ENCODE data around the gene CAMK1D.

CAMK1D gene

GRCh38 chr10:12448340-12448728 is 99.0 kb downstream of the CAMK1D start:
- TF ChIP-seq CTCF (conservative IDR thresholded peaks at IDR 0.05): no peak
- H3K27ac ChIP-seq: no peak overlapping the region

GRCh38 chr10:12448729-12449391 is 99.5 kb downstream of the CAMK1D start:
- no peak for TF ChIP-seq CTCF (conservative IDR thresholded peaks at IDR 0.05)
- H3K27ac ChIP-seq: no peak overlapping the region

GRCh38 chr10:12455318-12455717 is 106.0 kb downstream of the CAMK1D start:
- TF ChIP-seq CTCF (conservative IDR thresholded peaks at IDR 0.05): no peak
- no peak overlapping the region for H3K27ac ChIP-seq

GRCh38 chr10:12455766-12456165 is 106.4 kb downstream of the CAMK1D start:
- no peak overlapping the region for H3K27ac ChIP-seq
- no peak for TF ChIP-seq CTCF (conservative IDR thresholded peaks at IDR 0.05)

GRCh38 chr10:12459340-12459739 is 110.0 kb downstream of the CAMK1D start:
- no peak for TF ChIP-seq CTCF (conservative IDR thresholded peaks at IDR 0.05)
- H3K27ac ChIP-seq: no peak overlapping the region

- no peak for TF ChIP-seq CTCF (conservative IDR thresholded peaks at IDR 0.05)
- H3K27ac ChIP-seq: no peak overlapping the region
These were observed 110.4 kb downstream of the CAMK1D start for GRCh38 chr10:12459762-12460161.

- no peak overlapping the region for H3K27ac ChIP-seq
- TF ChIP-seq CTCF (conservative IDR thresholded peaks at IDR 0.05): no peak
These were observed 114.1 kb downstream of the CAMK1D start for GRCh38 chr10:12463459-12463838.

All from VCaP (cell line).